Stomach (tissue), 9 donors: ENCODE data around the gene UQCRQ. TPM values are rescaled to one million over a fixed set of nuclear protein-coding genes. Genes with fewer than 3 reads are reported as not detected.
A peak's percentile ranks its signal among the peaks of the same experiment; 100 is the strongest.

Source experiments
- DNase-seq, 2 donors: peaks; one replicate each; pipeline versions ENCODE4 v3.0.0 to v3.0.0-alpha.2; 2013 to 2019
- H3K27ac ChIP-seq, 5 donors: fragments of 200-600 bp in 4 of 5; sonication (generic) in 4 of 5; one replicate each; pipeline ENCODE4 v1.5.1; 2013 to 2019; ENCODE audit warnings: mild to moderate bottlenecking in 1 of 5, moderate library complexity in 1 of 5
- H3K27me3 ChIP-seq, 3 donors: fragments of 200-600 bp; sonication (generic); one replicate each; pipeline ENCODE4 v1.5.1; 2017 to 2019; ENCODE audit warnings: mixed run types in 1 of 3
- H3K36me3 ChIP-seq, 4 donors: fragments of 200-600 bp; sonication (generic); 1 replicate in 3 of 4; 2 replicates in 1 of 4; pipeline ENCODE4 v1.5.1; 2016 to 2019
- H3K4me1 ChIP-seq, 4 donors: fragments of 200-600 bp; sonication (generic); one replicate each; pipeline ENCODE4 v1.5.1; 2016 to 2019
- H3K4me3 ChIP-seq, 4 donors: fragments of 200-600 bp; sonication (generic) in 3 of 4; one replicate each; pipeline ENCODE4 v1.5.1; 2016 to 2019; ENCODE audit warnings: mild to moderate bottlenecking in 1 of 4
- H3K9me3 ChIP-seq, 4 donors: fragments of 200-600 bp; sonication (generic); one replicate each; pipeline ENCODE4 v1.5.1; 2016 to 2019
- EP300 ChIP-seq: sonication (generic); formaldehyde crosslinking; IDR thresholded peaks from one replicate; pipeline ENCODE4 v1.6.1; 2017; ENCODE audit warnings: antibody characterized with exemption
- POLR2A ChIP-seq, 4 donors: fragments of 450-650 bp; IDR thresholded peaks; one replicate each; pipeline ENCODE4 v1.6.1; 2016; ENCODE audit warnings: antibody characterized with exemption in 4 of 4, control low read depth in 2 of 4, mild to moderate bottlenecking in 1 of 4, moderate library complexity in 1 of 4
- POLR2AphosphoS5 ChIP-seq, 3 donors: sonication (generic); formaldehyde crosslinking; IDR thresholded peaks; one replicate each; pipeline ENCODE4 v1.6.1; 2016; ENCODE audit warnings: antibody characterized with exemption in 3 of 3
- WGBS, 5 donors: extraction: QIAGEN DNeasy Blood & Tissue Kit in 3 of 5; methylation state at CpG; one replicate each; pipeline versions ENCODE4 v1.1.5 to v1.1.7; 2013 to 2018; 5-methylcytosine and 5-hydroxymethylcytosine counted together
- intact Hi-C: fragments of 100-400 bp; cut with DNase I; formaldehyde crosslinking; loops from one replicate; pipeline ENCODE4 v1.15.1; 2023; ENCODE audit warnings: low total_unique reads
- polyA plus RNA-seq, 3 donors: library from polyadenylated mRNA; stranded (reverse); fragments of 200-250 nt; gene quantifications; one replicate each; pipeline ENCODE4 v1.2.3, GENCODE V29; 2013
- small RNA-seq, 4 donors: library from RNA; depleted of rRNA; stranded (forward); fragments of <200 nt; gene quantifications; one replicate each; pipeline ENCODE3, GENCODE V24; 2016
- total RNA-seq, 5 donors: library from RNA; depleted of rRNA; stranded (reverse); fragments of >200 nt; gene quantifications; one replicate each; pipeline versions ENCODE4 v1.1.0 to v1.2.3, GENCODE V29; 2014 to 2016
- TF ChIP-seq, protein P1 (sequence below), 7 experiments: fragments of 450-650 bp in 4 of 7; fragments of 200-600 bp in 3 of 7; sonication (generic) in 3 of 7; IDR thresholded peaks; one replicate each; pipeline ENCODE4 v1.5.1; 2016 to 2019; ENCODE audit warnings: antibody characterized with exemption in 7 of 7, control low read depth in 2 of 7, mild to moderate bottlenecking in 1 of 7
- donor health status: healthy with polysubstance abuse.
- donor health status: Bipolar disorder and iron deficiency.
- donor health status: healthy.

UQCRQ gene
- total and polyA plus RNA-seq, 8 donors: 66.5 to 603 (median 160) TPM

DNA sequence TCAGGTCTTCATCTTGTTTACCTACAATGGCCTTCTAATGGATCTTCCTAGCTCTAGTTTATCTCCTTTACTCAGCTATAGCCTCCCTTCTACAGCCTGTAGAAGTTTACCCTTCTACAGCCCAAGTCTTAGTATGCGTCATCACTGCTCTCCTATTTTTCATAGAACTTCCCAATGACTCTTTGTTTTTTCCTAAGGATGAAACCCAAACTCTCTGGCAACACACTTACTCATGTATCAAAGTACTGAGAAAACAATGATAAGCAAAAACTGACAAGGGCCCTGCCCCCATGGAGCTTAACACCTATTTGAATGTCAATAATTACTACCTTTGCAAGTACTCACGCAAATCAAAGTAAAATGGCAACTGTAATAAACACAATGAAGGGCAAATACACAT lies 40.7 kb downstream of the UQCRQ start:
- Histone ChIP-seq H3K27me3 (no peaks in the 10 kb centered on the region), H3K4me1 (peaks cover 0 to 17% (median 7%) of the 10 kb centered on the region in 4 donors), H3K4me3 (no peak overlapping the region), H3K27ac (no peak overlapping the region), H3K9me3 (no peaks in the 10 kb centered on the region), H3K36me3 (peaks cover 5 to 55% (median 46%) of the 10 kb centered on the region in 4 donors)
- DNase-seq: no peak
- 72 to 88% (median 79%) methylated on average over 2 of the region's 2 CpGs for WGBS, 5 donors
- intact Hi-C loops: no loop called here
- TF ChIP-seq, protein P1, sequence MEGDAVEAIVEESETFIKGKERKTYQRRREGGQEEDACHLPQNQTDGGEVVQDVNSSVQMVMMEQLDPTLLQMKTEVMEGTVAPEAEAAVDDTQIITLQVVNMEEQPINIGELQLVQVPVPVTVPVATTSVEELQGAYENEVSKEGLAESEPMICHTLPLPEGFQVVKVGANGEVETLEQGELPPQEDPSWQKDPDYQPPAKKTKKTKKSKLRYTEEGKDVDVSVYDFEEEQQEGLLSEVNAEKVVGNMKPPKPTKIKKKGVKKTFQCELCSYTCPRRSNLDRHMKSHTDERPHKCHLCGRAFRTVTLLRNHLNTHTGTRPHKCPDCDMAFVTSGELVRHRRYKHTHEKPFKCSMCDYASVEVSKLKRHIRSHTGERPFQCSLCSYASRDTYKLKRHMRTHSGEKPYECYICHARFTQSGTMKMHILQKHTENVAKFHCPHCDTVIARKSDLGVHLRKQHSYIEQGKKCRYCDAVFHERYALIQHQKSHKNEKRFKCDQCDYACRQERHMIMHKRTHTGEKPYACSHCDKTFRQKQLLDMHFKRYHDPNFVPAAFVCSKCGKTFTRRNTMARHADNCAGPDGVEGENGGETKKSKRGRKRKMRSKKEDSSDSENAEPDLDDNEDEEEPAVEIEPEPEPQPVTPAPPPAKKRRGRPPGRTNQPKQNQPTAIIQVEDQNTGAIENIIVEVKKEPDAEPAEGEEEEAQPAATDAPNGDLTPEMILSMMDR (IDR thresholded peaks at IDR 0.05): no peak

DNA sequence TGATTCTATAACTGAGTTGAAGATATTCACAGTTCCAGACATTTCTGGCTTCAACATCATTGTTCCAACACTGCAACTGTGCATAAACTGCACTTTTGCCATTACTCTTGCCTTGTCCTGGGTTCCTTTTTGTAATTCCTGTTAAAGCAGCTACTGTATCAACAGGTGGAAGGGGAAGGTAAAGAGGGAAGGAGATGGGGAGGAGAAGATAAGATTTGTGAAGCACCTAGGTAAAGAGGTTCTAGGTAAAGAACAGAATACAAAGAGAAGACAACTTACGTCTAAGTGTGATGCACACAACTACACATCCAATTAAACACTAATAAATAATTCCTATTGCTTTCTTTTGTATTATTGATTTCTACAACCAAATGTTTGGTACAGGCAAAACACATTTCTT lies 43.3 kb downstream of the UQCRQ start:
- Histone ChIP-seq H3K27ac (no peak overlapping the region), H3K9me3 (no peaks in the 10 kb centered on the region), H3K36me3 (peaks cover 17 to 59% (median 49%) of the 10 kb centered on the region in 4 donors), H3K27me3 (no peaks in the 10 kb centered on the region), H3K4me3 (no peak overlapping the region), H3K4me1 (peaks cover 0 to 17% (median 7%) of the 10 kb centered on the region in 4 donors)
- intact Hi-C loops: no loop called here
- TF ChIP-seq POLR2A (IDR thresholded peaks at IDR 0.05): no peak
- TF ChIP-seq POLR2AphosphoS5 (IDR thresholded peaks at IDR 0.05): no peak
- TF ChIP-seq, protein P1 (IDR thresholded peaks at IDR 0.05): no peak
- TF ChIP-seq EP300: no peak
- DNase-seq: no peak
- 90 to 98% (median 95%) methylated on average over 1 of the region's 1 CpG for WGBS, 5 donors

DNA sequence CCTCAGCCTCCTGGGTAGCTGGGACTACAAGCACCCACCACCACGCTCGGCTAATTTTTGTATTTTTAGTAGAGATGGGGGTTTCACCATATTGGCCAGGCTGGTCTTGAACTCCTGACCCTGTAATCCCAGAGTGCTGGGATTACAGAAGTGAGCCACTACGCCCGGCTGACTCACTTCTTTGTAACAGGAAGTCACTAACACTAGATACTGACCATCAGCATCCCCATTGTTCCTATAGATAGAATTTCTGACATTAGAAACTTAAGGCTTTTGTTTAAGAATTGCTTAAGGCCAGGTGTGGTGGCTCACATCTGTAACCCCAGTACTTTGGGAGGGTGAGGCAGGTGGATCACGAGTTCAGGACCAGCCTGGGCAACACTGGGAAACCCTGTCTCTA lies 49.2 kb downstream of the UQCRQ start:
- H3K27ac ChIP-seq: peak overlapping the region in 1 of 5 donors; percentile 8
- intact Hi-C loops: no loop called here
- peaks cover 27 to 86% (median 74%) of the 10 kb centered on the region in 4 donors for H3K36me3 ChIP-seq
- no peak for TF ChIP-seq EP300
- TF ChIP-seq POLR2AphosphoS5 (IDR thresholded peaks at IDR 0.05): no peak
- TF ChIP-seq, protein P1 (IDR thresholded peaks at IDR 0.05): no peak
- 79 to 93% (median 87%) methylated on average over 5 of the region's 5 CpGs for WGBS, 5 donors
- peaks cover 0 to 13% (median 3%) of the 10 kb centered on the region in 4 donors for H3K4me1 ChIP-seq
- no peaks in the 10 kb centered on the region for H3K27me3 ChIP-seq
- no peaks in the 10 kb centered on the region for H3K9me3 ChIP-seq
- no peak for DNase-seq
- H3K4me3 ChIP-seq: no peak overlapping the region

DNA sequence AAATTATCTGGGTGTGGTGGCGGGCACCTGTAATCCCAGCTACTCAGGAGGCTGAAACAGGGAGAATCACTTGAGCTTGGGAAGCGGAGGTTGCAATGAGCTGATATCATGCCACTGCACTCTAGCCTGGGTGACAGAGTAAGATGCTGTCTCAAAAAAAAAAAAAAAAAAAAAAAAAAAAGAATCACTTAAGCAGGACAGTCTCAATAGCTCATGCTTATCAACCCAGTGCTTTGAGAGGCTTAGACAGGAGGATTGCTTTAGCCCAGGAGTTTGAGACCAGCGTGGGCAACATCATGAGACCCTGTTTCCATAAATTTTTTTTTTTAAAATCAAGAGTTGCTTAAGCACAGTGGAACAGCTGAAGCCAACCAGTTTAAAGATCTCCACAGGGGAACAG lies 49.6 kb downstream of the UQCRQ start:
- H3K4me3 ChIP-seq: no peak overlapping the region
- TF ChIP-seq POLR2AphosphoS5 (IDR thresholded peaks at IDR 0.05): no peak
- TF ChIP-seq POLR2A (IDR thresholded peaks at IDR 0.05): no peak
- TF ChIP-seq, protein P1 (IDR thresholded peaks at IDR 0.05): no peak
- no peak for TF ChIP-seq EP300
- H3K36me3 ChIP-seq: peaks cover 27 to 88% (median 76%) of the 10 kb centered on the region in 4 donors
- no peaks in the 10 kb centered on the region for H3K9me3 ChIP-seq
- H3K4me1 ChIP-seq: peaks cover 0 to 17% (median 3%) of the 10 kb centered on the region in 4 donors
- no peak for DNase-seq
- 93 to 100% (median 97%) methylated on average over 3 of the region's 3 CpGs for WGBS, 5 donors
- intact Hi-C loops: no loop called here
- H3K27me3 ChIP-seq: no peaks in the 10 kb centered on the region
- H3K27ac ChIP-seq: peak overlapping the region in 1 of 5 donors; percentile 8

Small RNA genes within 50 kb of the gene (small RNA-seq; reads per million reads assigned to genes)
- 0 reads per million in 4 donors for gene RNA5SP192

Other genes with a start within 250 kb of the UQCRQ start
- gene IL13, start 208.5 kb upstream of the UQCRQ start, total RNA-seq: under 1 TPM in 1 of 5 donors, not detected in 4; 0.55 TPM
- gene IL13, start 208.5 kb upstream of the UQCRQ start, polyA plus RNA-seq: not detected
- not detected for gene IL4, start 192.7 kb upstream of the UQCRQ start, total RNA-seq
- gene IL4, start 192.7 kb upstream of the UQCRQ start, polyA plus RNA-seq: not detected
- gene KIF3A, start 129.1 kb upstream of the UQCRQ start, total RNA-seq: 10 to 100 TPM in 1 of 5 donors, 1 to 10 TPM in 3, under 1 TPM in 1; 0.58 to 19.3 (median 8.5) TPM
- gene KIF3A, start 129.1 kb upstream of the UQCRQ start, polyA plus RNA-seq: 1 to 10 TPM; 1.5 to 3.8 (median 2.1) TPM
- gene CCNI2, start 119.2 kb upstream of the UQCRQ start, total RNA-seq: 10 to 100 TPM in 2 of 5 donors, under 1 TPM in 1, not detected in 2; 0.92 to 56.7 (median 34.5) TPM
- gene CCNI2, start 119.2 kb upstream of the UQCRQ start, polyA plus RNA-seq: 1 to 10 TPM in 2 of 3 donors, under 1 TPM in 1; 0.46 to 1.9 (median 1.3) TPM
- gene SEPTIN8, start 89.4 kb upstream of the UQCRQ start, total RNA-seq: 10 to 100 TPM; 18.5 to 47.3 (median 36.2) TPM
- 10 to 100 TPM; 15.5 to 28.4 (median 27.4) TPM for gene SEPTIN8, start 89.4 kb upstream of the UQCRQ start, polyA plus RNA-seq
- 10 to 100 TPM in 2 of 5 donors, 1 to 10 TPM in 2, not detected in 1; 6.8 to 91.8 (median 13.2) TPM for gene SOWAHA, start 53.3 kb upstream of the UQCRQ start, total RNA-seq
- gene SOWAHA, start 53.3 kb upstream of the UQCRQ start, polyA plus RNA-seq: 1 to 10 TPM; 2.4 to 5.7 (median 5.2) TPM
- gene SHROOM1, start 36.0 kb upstream of the UQCRQ start, total RNA-seq: 100 to 1,000 TPM in 1 of 5 donors, 10 to 100 TPM in 3, 1 to 10 TPM in 1; 5.3 to 264 (median 48.7) TPM
- gene SHROOM1, start 36.0 kb upstream of the UQCRQ start, polyA plus RNA-seq: 10 to 100 TPM in 1 of 3 donors, 1 to 10 TPM in 2; 7.5 to 12.8 (median 9.6) TPM
- 1 to 10 TPM in 2 of 5 donors, not detected in 3; 1.2 to 4.4 TPM for gene GDF9, start 173 bp upstream of the UQCRQ start, total RNA-seq
- gene GDF9, start 173 bp upstream of the UQCRQ start, polyA plus RNA-seq: 1 to 10 TPM in 1 of 3 donors, under 1 TPM in 1, not detected in 1; 0.25 to 1.1 TPM
- 1 to 10 TPM in 2 of 5 donors, under 1 TPM in 1, not detected in 2; 0.92 to 2.3 (median 1.3) TPM for gene LEAP2, start 7.0 kb downstream of the UQCRQ start, total RNA-seq
- 1 to 10 TPM; 1.4 to 2.2 (median 1.4) TPM for gene LEAP2, start 7.0 kb downstream of the UQCRQ start, polyA plus RNA-seq
- 100 to 1,000 TPM in 2 of 5 donors, 10 to 100 TPM in 3; 15.9 to 133 (median 99.1) TPM for gene AFF4, start 97.0 kb downstream of the UQCRQ start, total RNA-seq
- gene AFF4, start 97.0 kb downstream of the UQCRQ start, polyA plus RNA-seq: 10 to 100 TPM in 1 of 3 donors, 1 to 10 TPM in 2; 7.0 to 18.3 (median 9.4) TPM
- gene ZCCHC10, start 159.9 kb downstream of the UQCRQ start, total RNA-seq: 10 to 100 TPM in 1 of 5 donors, 1 to 10 TPM in 3, under 1 TPM in 1; 0.29 to 16.5 (median 6.4) TPM
- 10 to 100 TPM; 21.3 to 45.1 (median 23.3) TPM for gene ZCCHC10, start 159.9 kb downstream of the UQCRQ start, polyA plus RNA-seq
- 10 to 100 TPM; 21.6 to 79.1 (median 48.8) TPM for gene HSPA4, start 185.4 kb downstream of the UQCRQ start, total RNA-seq
- gene HSPA4, start 185.4 kb downstream of the UQCRQ start, polyA plus RNA-seq: 10 to 100 TPM; 29.3 to 44.5 (median 29.9) TPM